GM23248 (cell line): ENCODE data around the gene CHADL.

Experiments
- EZH2 ChIP-seq: fragments of 200-600 bp; sonication (generic); IDR thresholded peaks from 2 replicates; pipeline ENCODE4 v1.6.1; 2018; ENCODE audit warnings: antibody characterized with exemption, mild to moderate bottlenecking; ENCODE audit not compliant: insufficient read depth, poor library complexity, severe bottlenecking
- EZH2phosphoT487 ChIP-seq: fragments of 200-600 bp; sonication (generic); IDR thresholded peaks from 2 replicates; pipeline ENCODE4 v1.6.1; 2018; ENCODE audit warnings: antibody characterized with exemption, moderate library complexity, mild to moderate bottlenecking, low read depth; ENCODE audit not compliant: insufficient read depth

DNA sequence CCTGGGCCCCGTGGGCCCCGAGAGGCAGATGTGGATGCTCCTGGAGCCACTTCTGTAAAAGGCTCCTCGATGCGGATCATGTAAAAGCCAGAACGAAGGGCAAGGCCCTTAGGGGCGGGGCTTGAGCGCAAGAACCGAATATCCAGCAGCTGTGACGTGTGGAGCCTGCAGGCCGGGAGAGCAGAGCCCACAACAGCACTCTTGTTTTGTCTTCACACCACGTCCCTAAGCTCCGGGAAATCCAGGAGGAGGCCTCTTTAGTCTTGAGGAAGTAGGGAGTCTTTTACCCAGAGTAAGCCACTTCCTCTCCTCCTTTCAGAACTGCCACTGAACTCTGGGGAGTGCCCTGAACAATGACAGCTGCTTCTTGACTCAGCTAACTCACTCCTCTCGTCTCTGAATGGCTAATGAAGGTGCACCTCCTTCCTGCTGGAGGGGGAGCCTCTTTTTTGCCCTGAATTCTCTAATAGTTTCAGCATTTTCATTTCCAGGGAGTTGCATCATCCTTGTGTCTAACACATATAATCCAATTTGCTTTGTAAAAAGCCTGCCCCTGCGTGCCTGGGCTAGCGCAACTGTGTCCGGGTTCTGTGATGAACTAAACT, 23.1 kb downstream of the CHADL start:
- TF ChIP-seq EZH2phosphoT487 (no peak), EZH2 (no peak)
